Tibial nerve (tissue), 4 donors: ENCODE measurements around the gene TAX1BP1.

Experiments
- CTCF ChIP-seq, 5 experiments: fragments of 200-600 bp in 3 of 5; fragments of 450-650 bp in 2 of 5; sonication (generic) in 3 of 5; IDR thresholded peaks; one replicate each; pipeline ENCODE4 v1.5.1; 2016 to 2019; ENCODE audit warnings: antibody characterized with exemption in 5 of 5, mild to moderate bottlenecking in 3 of 5, moderate library complexity in 2 of 5
- EP300 ChIP-seq, 2 donors: sonication (generic); formaldehyde crosslinking; IDR thresholded peaks; one replicate each; pipeline ENCODE4 v1.6.1; 2017; ENCODE audit warnings: antibody characterized with exemption in 2 of 2, mild to moderate bottlenecking in 1 of 2
- POLR2A ChIP-seq, 2 donors: fragments of 450-650 bp; IDR thresholded peaks; one replicate each; pipeline ENCODE4 v1.6.1; 2017; ENCODE audit warnings: antibody characterized with exemption in 2 of 2, mild to moderate bottlenecking in 2 of 2, moderate library complexity in 2 of 2

DNA sequence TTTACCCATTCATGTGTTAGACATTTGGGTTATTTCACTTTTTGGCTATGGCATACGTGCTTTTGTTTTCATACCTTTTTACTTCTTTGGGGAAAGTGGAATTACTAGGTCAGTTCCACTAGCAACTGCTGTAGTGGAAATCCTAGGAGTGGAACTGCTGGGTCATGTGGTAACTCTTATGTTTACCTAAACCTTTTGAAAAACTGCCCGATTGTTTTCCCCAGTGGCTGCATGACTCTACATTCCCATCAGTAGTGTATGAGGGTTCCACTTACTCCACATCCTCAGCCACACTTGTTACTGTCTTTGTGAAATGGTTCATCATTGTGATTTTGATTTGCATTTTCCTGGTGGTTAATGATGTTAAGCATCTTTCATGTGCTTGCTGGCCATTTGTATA, 82.3 kb downstream of the TAX1BP1 start:
- TF ChIP-seq CTCF (IDR thresholded peaks at IDR 0.05) (no peak), EP300 (IDR thresholded peaks at IDR 0.05) (no peak), POLR2A (IDR thresholded peaks at IDR 0.05) (no peak)
